Stromal cell of bone marrow (primary cell): ENCODE results near the gene HS6ST1.
"Not testable (repeated sequence)": the region's sequence is repeated elsewhere in the genome, so short reads cannot be mapped to it uniquely, and the experiment has no call there.

Source experiments
- DNase-seq: peaks from one replicate; pipeline ENCODE4 v3.0.0-alpha.2; 2012; ENCODE audit warnings: low read depth

Gene HS6ST1

DNA sequence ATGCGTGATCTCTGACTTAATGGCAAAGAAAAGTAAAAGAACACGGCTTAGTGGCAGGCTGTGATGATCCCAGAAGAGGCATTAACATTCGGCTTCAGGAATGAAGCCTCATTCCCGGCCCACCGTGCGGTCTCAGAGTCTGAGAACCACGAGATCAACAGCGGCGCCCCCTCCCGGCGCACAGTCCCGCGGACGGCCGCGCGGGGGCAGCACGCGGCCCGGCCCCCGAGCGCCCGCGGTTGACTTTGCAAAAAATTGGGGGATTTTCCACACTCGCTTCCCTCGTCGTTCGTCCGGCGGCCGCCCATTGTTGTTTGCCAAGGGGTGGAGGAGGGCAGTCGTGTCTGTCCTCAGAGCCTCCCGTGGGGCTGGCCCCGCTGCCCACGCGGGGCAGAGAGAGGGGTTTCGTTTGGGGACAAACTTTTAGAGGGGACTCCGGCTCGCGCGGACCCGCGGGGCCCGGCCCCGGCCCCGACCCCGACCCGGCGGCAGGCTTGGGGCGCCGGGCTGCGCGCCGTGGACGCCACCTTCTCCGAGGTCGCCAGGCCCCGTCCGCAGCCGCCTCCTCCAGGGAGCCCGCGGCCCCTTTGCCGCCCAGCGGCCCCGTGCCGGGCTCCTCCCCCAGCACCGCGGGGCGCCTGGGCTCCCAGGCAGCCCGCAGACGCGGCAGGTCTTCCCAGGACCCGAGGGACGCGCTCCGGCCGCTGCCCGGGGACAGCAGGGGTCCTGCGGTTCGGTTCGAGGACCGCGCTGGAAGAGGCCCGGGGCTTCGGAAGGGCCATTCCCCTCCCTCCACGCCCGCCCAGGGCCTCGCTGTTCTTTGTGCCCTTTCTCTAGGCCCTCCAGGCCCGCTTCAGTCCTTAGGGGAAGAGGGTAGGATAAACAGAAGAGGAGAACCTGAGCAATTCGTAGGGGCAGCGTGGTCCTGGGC is 3.4 kb upstream of the HS6ST1 start:
- DNase-seq = peak; percentile 68

DNA sequence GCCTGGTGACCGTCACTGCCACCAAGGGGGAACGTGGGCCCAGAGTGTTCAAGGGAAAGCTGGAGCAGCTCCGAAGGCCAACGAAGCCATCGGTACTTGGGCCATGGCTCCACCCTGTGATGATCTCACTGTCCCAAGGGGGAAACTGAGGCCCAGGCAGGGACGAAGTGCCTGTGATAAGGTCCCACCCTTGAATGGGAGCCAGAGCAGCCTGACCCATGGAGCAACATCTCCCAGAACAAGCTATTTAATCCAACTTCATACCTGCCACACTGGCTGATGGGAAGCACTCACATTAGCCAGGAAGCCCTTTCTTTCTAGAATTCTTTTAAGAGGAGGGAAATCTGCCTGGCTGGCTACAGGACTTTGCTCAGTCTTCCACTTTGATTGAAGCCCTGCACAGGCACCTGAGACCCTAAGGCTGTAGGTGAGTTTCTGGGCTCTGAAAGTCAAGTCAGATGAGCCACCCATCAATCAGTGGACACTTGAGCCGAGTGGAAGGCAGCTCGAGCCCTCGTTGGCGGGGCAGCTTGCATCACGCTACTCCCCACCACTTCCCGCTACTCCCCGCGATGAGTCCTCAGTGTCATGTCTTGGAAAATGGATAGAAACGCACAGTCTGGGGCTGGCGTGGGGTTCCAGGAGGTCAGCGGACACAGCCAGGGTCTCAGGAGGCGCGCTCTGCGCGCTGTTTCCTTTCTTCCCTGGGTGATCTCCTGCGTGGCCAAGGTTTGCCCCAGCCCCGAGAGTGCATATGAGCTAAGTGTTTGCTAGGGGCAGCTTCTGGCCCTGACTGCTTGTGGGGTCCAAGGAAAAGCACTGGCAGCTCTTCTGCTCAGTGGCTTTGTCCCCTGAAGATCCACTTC is 2.5 kb upstream of the HS6ST1 start:
- no peak for DNase-seq

DNA sequence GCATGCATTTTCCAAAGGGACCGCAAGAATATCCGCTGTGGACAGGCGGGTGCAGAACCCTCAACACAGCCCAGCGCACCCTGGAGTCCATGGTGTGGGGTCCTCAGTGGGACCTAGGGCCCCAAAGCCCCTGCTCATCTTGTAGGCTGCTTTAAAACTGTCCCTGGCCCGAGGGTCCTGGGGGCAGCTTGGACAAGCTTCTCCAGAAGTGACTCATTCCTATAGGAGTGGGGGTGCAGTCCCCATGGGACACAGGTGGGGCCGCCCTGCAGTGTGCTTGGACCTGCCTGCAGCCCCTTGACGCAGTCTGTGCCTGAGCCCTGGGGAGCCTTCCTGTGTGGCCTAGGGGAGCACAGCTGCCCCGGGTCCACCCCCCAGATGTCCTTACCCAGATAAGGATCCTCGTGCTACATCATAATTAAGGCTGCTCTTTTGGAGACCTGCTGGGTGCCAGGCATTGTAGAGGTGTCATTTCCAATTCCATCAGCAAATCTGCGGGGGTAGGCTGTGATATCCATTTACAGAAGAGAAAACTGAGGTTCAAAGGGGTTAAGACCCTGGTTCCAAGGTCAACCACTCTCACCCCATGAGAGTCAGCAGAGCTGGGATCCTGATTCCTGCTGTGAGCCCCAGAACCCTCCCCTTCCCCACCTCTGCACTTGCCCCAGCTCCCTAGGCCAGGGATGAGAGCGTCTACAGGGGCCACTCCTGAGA is 1.7 kb upstream of the HS6ST1 start:
- no peak for DNase-seq

DNA sequence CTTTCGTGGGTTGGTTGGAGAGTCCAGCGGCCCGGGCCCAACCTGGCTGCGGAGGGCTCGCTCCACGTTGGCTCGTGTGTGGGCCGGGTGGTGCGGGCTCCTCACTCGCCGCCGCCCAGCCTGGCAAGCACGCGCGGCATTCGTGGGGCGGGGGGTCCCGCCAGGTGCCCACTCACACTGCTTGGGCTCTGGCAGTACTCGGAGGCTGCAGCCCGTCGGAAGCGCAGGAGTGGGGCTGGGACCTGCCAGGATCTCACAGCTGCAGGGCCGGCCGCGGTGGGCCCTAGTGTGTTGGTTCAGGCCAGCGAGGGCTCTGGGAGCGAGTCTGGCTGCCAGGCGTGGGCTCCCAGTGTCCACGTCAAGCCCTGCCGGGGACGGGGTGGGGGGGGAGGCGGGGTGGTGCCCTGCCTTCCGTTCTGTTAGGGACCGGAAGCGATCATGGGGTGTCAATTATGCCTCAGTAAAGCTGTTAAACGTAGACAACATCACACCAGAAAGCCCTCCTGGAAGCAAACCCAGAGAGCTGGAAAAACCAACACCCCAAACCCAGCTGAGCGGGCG is 1.0 kb upstream of the HS6ST1 start:
- DNase-seq = no peak

DNA sequence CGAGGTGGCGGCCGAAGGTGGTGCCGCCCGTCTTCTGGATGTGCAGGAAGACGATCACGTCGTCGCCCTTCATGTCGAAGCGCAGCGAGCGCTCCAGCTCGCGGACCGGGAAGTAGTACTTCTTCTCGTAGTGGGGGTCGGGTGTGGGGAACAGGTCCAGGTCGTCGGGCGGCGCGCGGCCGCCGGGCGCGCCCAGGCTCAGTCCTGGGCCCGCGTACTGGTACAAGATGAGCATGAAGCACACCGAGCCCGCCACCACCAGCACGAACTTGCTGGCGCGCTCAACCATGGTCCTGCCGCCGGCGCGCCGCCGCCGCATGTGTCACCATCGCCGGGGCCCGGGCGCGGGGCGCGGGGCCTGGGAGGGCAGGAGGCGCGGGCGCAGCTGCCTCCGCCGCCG is 423 bp downstream of the HS6ST1 start:
- DNase-seq = not testable (repeated sequence)

DNA sequence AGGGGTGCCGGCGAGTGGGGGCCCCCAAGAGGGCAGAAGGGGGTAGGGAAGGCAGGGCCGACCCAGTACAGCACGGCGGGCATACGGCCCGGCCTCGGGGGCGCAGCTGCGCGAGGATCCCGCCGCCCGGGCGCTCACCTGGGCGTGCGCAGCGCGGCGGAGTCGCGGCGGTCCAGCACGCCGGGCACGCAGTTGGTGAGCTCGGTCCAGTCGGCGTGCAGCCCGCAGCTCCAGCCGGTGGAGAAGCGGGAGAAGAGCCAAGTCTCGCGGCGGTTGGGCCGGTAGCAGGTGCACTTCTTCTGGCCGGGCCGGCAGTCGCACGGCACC is 806 bp downstream of the HS6ST1 start:
- DNase-seq = not testable (repeated sequence)

DNA sequence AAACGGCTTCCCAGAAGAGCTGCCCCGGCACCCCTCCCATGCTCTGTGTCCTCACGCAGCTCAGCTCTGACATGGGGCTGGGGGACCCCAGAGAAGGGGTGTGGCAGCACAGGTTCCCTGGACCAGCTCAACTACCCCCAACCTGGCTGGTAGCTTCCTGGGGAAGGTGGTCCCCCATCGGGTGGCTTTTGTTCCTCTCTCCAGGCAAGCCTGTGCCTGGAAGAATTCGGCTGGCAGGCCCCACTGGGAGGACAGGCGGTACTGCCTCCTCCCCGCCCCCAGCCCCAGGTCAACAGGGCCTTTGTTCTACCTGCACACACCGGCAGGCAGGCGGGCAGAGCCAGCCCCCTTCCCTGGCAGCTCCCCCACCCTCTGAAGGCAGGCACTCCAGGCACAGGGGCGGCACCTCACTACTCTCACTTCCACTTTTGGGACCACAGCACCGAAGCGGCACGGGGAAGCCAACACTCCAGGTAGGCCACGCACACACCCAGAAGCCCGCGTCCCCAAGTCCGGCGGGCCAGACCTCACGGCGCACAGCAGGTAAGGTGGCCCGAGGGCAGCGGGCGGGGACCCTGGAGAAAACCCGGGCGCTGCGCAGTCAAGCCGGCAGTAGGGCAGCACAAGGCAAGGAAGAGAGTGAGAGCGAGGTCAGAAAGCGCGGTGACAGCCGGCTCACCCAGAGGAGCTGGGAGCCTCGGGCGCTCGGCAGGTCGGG is 1.3 kb downstream of the HS6ST1 start:
- DNase-seq = no peak

DNA sequence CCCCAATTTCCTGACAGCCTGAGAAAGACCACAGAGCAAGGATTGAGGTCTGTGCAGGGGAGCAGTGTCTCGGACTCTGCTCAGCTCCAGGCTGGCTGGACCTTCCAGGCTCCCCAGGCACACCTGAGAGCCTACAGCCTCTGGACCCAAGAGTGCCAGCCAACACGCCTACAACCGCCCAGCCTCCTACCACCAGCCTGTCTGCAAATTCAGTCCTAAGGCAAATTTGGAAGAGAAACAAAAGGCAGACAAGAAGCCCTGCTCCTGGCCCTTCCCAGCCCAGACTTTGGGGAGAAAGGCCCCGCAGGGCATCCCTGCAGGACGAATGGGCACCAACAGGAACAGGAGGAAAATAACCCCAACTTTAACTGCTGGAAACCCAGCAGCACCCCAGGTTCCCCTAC is 1.9 kb downstream of the HS6ST1 start:
- DNase-seq = no peak

DNA sequence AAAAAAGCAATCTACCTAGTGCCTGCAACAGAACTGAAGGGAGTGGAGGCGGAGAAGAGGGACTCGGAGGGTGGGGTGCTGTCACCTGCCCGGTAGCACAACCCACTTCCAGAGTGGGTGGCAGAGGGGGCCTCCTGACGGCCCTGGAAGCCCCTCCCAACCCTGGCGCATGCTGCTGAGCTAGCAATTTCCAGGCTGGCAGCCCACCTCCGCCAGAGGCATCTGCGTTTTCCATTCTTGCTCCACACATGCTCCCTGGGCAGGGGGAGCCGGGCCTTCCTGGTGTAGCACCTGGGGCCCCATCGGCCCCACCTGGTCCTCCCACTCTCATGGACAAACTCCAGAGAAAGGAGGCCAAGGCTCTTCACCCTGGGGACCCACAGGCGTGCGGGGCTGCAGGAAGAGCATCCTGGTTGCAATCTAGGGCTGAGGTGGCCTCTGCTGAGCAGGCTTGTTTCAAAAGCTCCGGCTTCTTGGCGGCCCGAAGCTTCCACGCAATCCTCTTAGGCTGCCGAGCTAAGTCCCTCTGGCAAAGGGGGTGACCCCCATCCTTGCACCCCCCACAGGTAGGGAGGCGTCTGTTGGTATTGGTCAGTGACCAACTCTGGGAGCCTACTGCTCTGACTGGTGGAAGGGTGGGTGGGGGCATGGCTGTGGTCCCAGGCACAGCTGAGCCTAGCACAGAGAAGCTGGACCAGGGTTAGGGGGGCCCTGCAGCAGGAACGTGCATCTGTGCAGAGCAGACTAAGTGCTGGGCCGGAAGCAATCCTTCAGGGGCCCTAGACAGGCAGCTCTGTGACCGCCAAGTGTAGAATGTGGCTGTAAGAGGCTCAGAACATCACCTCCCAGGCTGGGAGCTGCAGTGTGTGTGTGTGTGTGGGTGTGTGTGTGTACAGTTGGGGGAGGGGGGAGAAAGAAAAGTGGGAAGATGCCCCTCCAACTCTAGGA is 2.6 kb downstream of the HS6ST1 start:
- no peak for DNase-seq

DNA sequence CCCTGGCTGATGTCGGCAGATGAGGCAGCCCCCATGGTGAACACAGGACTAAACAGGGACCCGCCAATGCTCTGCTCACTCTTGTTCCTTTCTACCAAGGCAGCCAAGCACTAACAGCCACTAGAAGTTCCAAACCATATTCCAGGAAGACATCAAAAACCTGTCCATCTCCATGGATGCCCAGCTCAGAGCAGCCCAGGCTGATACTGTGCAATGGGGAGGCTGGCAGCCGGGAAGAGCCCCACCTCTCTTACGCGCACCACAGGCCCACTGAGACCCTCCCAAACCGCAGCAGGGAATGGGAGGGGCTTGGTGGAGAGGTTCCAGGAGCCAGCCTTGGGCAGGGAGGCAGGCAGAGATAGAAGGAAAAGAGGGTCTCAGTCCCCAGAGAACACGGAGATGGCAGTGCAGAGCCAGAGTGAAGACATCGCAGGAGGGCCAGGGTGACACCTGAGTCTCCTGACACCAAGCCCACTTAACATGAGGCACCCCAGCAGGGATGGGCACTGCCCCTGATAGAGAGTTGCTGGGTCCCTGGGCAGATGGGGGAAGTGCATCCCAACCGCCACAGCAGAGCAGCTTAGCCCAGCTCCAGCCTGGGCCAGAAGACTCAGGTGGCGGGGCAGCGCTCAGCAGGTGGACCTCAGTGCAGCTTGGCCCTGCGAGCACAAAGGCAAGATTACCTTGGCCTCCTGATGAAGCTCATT is 3.4 kb downstream of the HS6ST1 start:
- no peak for DNase-seq

DNA sequence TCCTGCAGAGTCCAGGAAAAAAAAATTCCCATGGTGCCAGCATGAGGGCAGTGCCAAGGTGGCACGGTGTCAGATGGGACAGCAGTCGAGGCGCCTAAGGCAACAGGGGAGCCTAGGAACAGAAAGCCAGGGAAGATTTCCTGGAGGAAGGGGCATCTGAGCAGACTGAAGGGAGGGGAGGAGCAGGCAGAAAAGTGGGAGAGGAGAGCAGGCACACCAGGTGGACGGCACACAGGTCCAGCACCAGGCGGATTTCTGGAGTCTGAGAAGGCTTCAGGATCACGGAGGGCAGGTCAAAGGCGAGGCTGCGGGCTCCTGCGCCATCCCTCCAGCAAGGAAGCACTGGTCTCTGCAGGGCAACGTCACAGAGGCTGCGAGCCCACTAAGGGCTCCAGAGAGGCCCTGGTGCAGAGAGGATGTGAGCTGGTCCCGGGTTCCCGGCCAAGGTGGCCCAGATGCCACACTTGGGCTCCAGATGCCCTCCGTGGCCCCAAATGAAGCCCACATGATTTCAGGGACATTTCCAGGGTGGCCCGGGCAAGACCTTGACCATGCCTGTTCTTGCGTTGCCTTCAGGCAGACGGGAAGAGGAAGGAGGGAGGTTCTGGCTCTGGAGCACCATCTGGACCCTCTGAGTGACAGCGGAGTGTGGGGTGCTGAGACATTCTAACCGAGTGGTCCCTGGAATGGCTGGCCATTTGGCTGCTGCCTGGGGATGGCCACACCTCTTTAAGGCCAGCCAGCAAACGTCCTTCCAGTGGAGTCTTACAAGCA is 4.1 kb downstream of the HS6ST1 start:
- DNase-seq = no peak

DNA sequence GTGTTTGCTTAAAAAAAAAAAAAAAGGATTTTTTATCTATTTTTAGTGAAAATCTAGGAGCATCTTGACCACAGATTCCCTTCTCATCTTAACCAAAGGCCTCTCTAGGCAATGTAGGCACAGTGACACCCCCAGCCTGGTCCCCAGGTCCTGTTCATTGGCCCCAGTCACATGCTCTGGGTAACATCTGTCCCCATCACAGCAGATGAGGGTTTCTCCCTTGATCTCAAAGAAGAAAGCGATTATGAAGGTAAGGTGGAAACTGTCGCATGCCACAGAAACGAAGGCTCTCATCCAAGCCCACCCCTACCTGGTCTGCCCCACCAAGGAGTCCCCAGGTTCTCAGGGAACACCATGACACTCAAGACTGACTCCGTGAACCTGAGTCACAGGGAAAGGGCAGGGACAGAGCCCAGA is 4.7 kb downstream of the HS6ST1 start:
- DNase-seq = no peak

DNA sequence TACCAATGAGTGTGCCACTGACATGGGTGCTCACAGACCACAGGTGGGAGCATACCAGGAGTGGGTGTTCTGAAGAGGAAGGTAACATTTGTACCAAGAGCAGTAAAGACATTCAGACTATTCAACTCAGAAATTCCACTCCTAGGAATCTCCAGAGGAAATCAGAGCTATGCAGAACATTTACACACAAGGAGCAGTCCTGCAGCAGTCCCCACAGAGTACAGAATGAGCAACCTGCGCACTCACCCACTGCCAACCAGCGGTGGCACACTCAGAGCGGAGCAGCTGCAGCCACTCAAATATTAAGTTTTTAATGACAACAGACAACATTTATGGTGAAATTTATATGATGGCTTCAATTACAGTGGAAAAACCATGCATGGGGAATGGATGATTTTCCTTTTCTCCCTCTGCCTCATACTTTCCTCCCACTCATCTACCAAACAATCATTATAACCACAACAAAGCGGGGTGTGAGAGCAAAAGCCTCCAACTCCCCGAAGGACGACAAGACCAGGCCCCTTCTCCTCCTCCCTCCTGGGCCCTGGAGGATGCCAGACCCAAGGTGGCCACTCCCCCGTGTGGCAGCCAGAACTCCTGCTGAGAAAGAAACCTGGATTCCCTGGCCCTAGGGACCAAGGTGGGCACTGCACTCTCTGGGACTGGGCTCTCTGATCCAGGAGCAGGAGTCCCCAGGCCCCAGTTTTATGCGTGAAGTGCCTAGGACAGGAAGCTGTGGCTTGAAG is 5.4 kb downstream of the HS6ST1 start:
- no peak for DNase-seq

DNA sequence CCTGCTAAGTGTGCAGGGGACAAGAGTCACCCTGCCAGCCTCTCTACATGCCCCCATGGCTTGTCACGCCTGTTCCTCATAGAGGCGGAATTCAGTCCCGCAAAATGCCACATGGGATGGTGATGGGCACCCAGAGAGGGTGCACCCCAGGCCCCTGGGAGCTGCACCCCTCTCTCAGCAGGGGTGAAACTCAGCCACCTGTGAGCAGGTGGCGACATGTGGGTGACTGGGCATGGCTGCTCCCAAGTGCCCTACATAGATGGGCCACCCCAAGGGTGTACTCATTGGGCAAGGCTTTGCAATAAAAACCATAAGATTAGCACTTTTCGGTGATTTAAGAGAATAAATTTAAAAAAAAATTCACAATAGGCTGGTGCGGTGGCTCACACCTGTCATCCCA is 6.3 kb downstream of the HS6ST1 start:
- no peak for DNase-seq

DNA sequence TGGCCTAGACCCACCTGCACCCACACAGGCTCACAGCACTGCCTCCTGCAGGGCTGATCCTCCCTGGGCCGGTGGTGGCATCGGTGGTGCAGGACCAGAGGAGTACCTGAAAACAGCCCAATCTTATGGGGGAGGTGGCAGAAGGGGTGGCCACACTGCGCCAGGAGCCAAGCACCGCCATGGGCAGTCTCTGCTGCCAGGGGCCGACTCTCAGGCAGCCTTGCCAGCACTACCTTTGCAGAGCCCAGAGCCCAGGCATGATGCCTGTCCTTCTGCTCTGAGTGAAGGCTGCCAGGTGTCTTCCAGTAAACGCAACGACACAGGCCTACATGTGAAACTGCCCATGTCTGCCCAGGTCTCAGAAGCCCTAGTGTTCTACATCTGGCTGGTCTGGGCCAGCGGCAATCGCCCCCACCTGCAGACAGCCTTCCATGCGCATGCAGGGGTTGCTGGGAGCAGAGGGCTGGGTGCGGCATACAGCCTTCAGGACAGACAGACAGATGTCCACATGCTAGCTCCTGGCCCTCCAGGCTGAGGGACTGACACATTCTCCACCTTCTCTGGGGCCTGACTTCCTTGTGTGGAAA is 6.8 kb downstream of the HS6ST1 start:
- no peak for DNase-seq

DNA sequence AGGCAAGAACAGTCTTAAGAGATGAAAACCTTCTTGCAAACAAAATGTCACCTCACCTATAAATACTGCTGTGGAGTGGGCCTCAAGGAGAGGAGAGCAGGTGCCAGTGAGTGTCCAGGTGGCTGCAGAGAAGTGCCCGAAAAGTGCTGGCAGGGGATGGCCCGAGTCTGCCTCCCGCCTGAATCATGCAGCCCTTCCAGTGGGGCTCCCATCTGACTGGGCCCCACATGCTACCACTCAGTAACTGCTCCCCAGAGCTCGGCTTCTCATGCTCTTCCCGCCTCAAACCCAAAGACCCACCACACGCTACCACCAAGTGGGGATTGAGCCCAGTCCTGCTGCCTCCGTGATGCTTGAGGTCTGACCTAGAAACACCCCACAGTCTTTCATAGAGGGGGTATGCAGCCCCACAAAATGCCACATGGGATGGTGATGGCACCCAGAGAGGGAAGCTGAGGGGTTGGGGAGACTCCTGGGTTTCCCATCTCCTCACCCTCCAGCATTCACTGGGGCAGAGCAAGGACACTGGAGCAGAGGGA is 7.4 kb downstream of the HS6ST1 start:
- no peak for DNase-seq

DNA sequence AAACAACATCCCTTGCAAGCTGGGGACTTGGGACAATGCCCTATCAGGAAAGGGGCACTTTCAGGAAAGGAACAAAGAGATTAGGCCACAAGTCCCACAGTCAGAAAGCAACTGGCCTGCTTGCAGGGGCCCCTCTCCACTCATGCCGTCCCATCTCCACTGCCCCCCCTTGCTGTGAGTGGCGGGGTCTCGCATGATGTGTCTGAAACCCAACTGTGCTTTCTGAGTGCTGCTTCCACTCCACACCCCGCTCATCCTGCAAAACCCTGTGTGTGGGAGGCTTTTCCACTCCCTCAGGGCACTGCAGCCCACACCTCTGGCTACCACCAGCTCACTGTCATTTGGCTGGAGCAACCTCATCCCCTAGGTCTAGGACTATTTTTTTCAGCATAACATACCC is 7.9 kb downstream of the HS6ST1 start:
- no peak for DNase-seq
